H1 (cell line): ENCODE data around the gene RIMS1. TPM values are rescaled to one million over a fixed set of nuclear protein-coding genes. Genes with fewer than 3 reads are reported as not detected.

Source experiments
- CTBP2 ChIP-seq: IDR thresholded peaks from 2 replicates; pipeline ENCODE4 v1.7.0; 2011; ENCODE audit warnings: borderline replicate concordance, mild to moderate bottlenecking, moderate library complexity, mixed read lengths, low read length; ENCODE audit not compliant: insufficient read depth, insufficient read length
- CTCF ChIP-seq, 3 experiments: IDR thresholded peaks; 1 replicate in 2 of 3; 2 replicates in 1 of 3; pipeline versions ENCODE4 v1.5.1 to v1.6.1; 2011; ENCODE audit warnings: low read length in 3 of 3, mild to moderate bottlenecking in 3 of 3, inconsistent platforms in 2 of 3, low read depth in 1 of 3, moderate library complexity in 1 of 3; ENCODE audit not compliant: insufficient read depth in 1 of 3; ENCODE audit errors: control extremely low read depth in 1 of 3
- EGR1 ChIP-seq: IDR thresholded peaks from 2 replicates; pipeline ENCODE4 v1.6.1; 2011; ENCODE audit warnings: low read depth, low read length, borderline replicate concordance
- RNF2 ChIP-seq: fragments of 200-900, 300-1000 bp; sonication (generic); IDR thresholded peaks from 2 replicates; pipeline ENCODE4 v1.7.1; 2016; ENCODE audit warnings: borderline replicate concordance, low read depth, mild to moderate bottlenecking, antibody characterized with exemption, low read length; ENCODE audit not compliant: poor library complexity, severe bottlenecking; ENCODE audit errors: missing control alignments
- polyA plus RNA-seq, 7 experiments: library from polyadenylated mRNA; depleted of rRNA in 3 of 7; stranded (reverse) in 5 of 7; unstranded in 2 of 7; fragments of >200 nt in 5 of 7; fragments of 200-250 nt in 2 of 7; gene quantifications; 1 replicate in 5 of 7; 2 replicates in 1 of 7; 4 replicates in 1 of 7; pipeline versions ENCODE4 v1.2.1 to v1.2.3, GENCODE V29; 2011 to 2013; ENCODE audit warnings: missing spikeins in 2 of 7, mixed read lengths in 2 of 7
- total RNA-seq: library from RNA; stranded (reverse); fragmentation: NEBNext Ultra II Directional; extraction: Animal tissue kit (Norgen Biotek cat#: 25700); gene quantifications from 2 replicates; pipeline ENCODE4 v1.2.1, GENCODE V29; 2021

Gene RIMS1
- total and polyA plus RNA-seq, 2 of the 8 experiments (the other 6 are each of a cell fraction or from before 2014, with no cell fraction given): 0.63 to 2.3 TPM

GRCh38 chr6:71879016-71879415 lies 7.3 kb upstream of the RIMS1 start (continued):
- no peak for TF ChIP-seq RNF2
- TF ChIP-seq EGR1: no peak
- TF ChIP-seq CTCF (IDR thresholded peaks at IDR 0.05; ENCODE audit: control extremely low read depth in 1 of 3, insufficient read depth in 1 of 3, low read depth in 1 of 3, low read length in 3 of 3): no peak
- TF ChIP-seq CTBP2: no peak
